ENCODE measurements around the gene TMEM237.
A peak's percentile ranks its signal among the peaks of the same experiment; 100 is the strongest.

TMEM237 gene

GRCh38 chr2:201628545-201628944, 14.8 kb downstream of the TMEM237 start:
- ATAC-seq (replicated peaks), result no peak
- Mint-ChIP-seq H3K9me3 (peaks cover 2 to 3% of the 10 kb centered on the region in 2 donors), H3K36me3 (peaks cover 5 to 15% of the 10 kb centered on the region in 2 donors), H3K4me1 (no peaks in the 10 kb centered on the region), H3K27ac (no peak overlapping the region), H3K4me3 (no peak overlapping the region), H3K27me3 (no peaks in the 10 kb centered on the region)
- DNase-seq, result no peak

GRCh38 chr2:201622306-201622970, 20.9 kb downstream of the TMEM237 start:
- no peak overlapping the region for H3K27ac Mint-ChIP-seq
- ATAC-seq (replicated peaks) (no peak), DNase-seq (no peak)
- H3K4me1 Mint-ChIP-seq, result no peaks in the 10 kb centered on the region
- H3K9me3 Mint-ChIP-seq, result no peaks in the 10 kb centered on the region
- H3K36me3 Mint-ChIP-seq, result peaks cover 0 to 6% of the 10 kb centered on the region in 2 donors
- H3K27me3 Mint-ChIP-seq, result no peaks in the 10 kb centered on the region
- no peak overlapping the region for H3K4me3 Mint-ChIP-seq

GRCh38 chr2:201621293-201621999, 21.9 kb downstream of the TMEM237 start:
- ATAC-seq (replicated peaks), result no peak
- Mint-ChIP-seq H3K27me3 (no peaks in the 10 kb centered on the region), H3K27ac (no peak overlapping the region)

GRCh38 chr2:201618744-201619662, 24.3 kb downstream of the TMEM237 start:
- DNase-seq (no peak), ATAC-seq (replicated peaks) (peak in 1 of 2 donors; percentile 38)
- Mint-ChIP-seq H3K4me1 (no peaks in the 10 kb centered on the region), H3K27ac (no peak overlapping the region), H3K9me3 (no peaks in the 10 kb centered on the region), H3K4me3 (no peak overlapping the region), H3K27me3 (peaks cover under 1% of the 10 kb centered on the region in 2 donors), H3K36me3 (no peaks in the 10 kb centered on the region)

More at GRCh38 chr2:201621293-201621999, 21.9 kb downstream of the TMEM237 start:
- DNase-seq, result no peak
- H3K4me3 Mint-ChIP-seq, result no peak overlapping the region
- peaks cover 0 to 3% of the 10 kb centered on the region in 2 donors for H3K36me3 Mint-ChIP-seq
- no peaks in the 10 kb centered on the region for H3K4me1 Mint-ChIP-seq
- no peaks in the 10 kb centered on the region for H3K9me3 Mint-ChIP-seq

GRCh38 chr2:201608021-201608420, 35.3 kb downstream of the TMEM237 start:
- no peak for ATAC-seq (replicated peaks)
- DNase-seq, result no peak
- Mint-ChIP-seq H3K4me1 (no peaks in the 10 kb centered on the region), H3K27ac (no peak overlapping the region), H3K9me3 (peaks cover 5 to 12% of the 10 kb centered on the region in 2 donors), H3K4me3 (no peak overlapping the region), H3K36me3 (peaks cover 0 to 7% of the 10 kb centered on the region in 2 donors), H3K27me3 (peaks cover 18 to 39% of the 10 kb centered on the region in 2 donors)

- DNase-seq, result no peak
- ATAC-seq (replicated peaks), result no peak
- Mint-ChIP-seq H3K9me3 (peaks cover 5 to 12% of the 10 kb centered on the region in 2 donors), H3K27ac (no peak overlapping the region), H3K36me3 (peaks cover 0 to 7% of the 10 kb centered on the region in 2 donors), H3K4me1 (no peaks in the 10 kb centered on the region), H3K4me3 (no peak overlapping the region), H3K27me3 (peaks cover 18 to 39% of the 10 kb centered on the region in 2 donors)
These were observed 35.7 kb downstream of the TMEM237 start for GRCh38 chr2:201607568-201607967.

GRCh38 chr2:201600906-201601305, 42.4 kb downstream of the TMEM237 start:
- Mint-ChIP-seq H3K4me3 (no peak overlapping the region), H3K27me3 (peaks cover 11 to 24% of the 10 kb centered on the region in 2 donors), H3K9me3 (peaks cover 10 to 11% of the 10 kb centered on the region in 2 donors), H3K27ac (no peak overlapping the region), H3K4me1 (no peaks in the 10 kb centered on the region), H3K36me3 (peaks cover 0 to 2% of the 10 kb centered on the region in 2 donors)
- ATAC-seq (replicated peaks) (no peak), DNase-seq (no peak)

GRCh38 chr2:201597397-201597796, 45.9 kb downstream of the TMEM237 start:
- DNase-seq (no peak), ATAC-seq (replicated peaks) (no peak)
- H3K4me3 Mint-ChIP-seq, result no peak overlapping the region
- H3K36me3 Mint-ChIP-seq, result peaks cover 0 to 2% of the 10 kb centered on the region in 2 donors
- H3K9me3 Mint-ChIP-seq, result peaks cover 10 to 14% of the 10 kb centered on the region in 2 donors
- no peaks in the 10 kb centered on the region for H3K4me1 Mint-ChIP-seq
- H3K27ac Mint-ChIP-seq, result no peak overlapping the region
- peaks cover 0 to 11% of the 10 kb centered on the region in 2 donors for H3K27me3 Mint-ChIP-seq

GRCh38 chr2:201580486-201580885, 62.8 kb downstream of the TMEM237 start:
- H3K36me3 Mint-ChIP-seq, result no peaks in the 10 kb centered on the region
- H3K27ac Mint-ChIP-seq, result no peak overlapping the region
- peaks cover under 1 to 11% of the 10 kb centered on the region in 2 donors for H3K4me1 Mint-ChIP-seq
- H3K4me3 Mint-ChIP-seq, result no peak overlapping the region
- ATAC-seq (replicated peaks) (no peak), DNase-seq (no peak)
- H3K27me3 Mint-ChIP-seq, result peaks cover 0 to 8% of the 10 kb centered on the region in 2 donors
- H3K9me3 Mint-ChIP-seq, result peaks cover 0 to 2% of the 10 kb centered on the region in 2 donors

- H3K27ac Mint-ChIP-seq, result no peak overlapping the region
- peaks cover 3 to 17% of the 10 kb centered on the region in 2 donors for H3K4me1 Mint-ChIP-seq
- H3K9me3 Mint-ChIP-seq, result peaks cover 0 to 2% of the 10 kb centered on the region in 2 donors
- H3K4me3 Mint-ChIP-seq, result no peak overlapping the region
- ATAC-seq (replicated peaks) (no peak), DNase-seq (no peak)
- peaks cover 0 to 8% of the 10 kb centered on the region in 2 donors for H3K27me3 Mint-ChIP-seq
- no peaks in the 10 kb centered on the region for H3K36me3 Mint-ChIP-seq
These were observed 63.8 kb downstream of the TMEM237 start for GRCh38 chr2:201579536-201579935.

- Mint-ChIP-seq H3K36me3 (no peaks in the 10 kb centered on the region), H3K4me3 (no peak overlapping the region), H3K4me1 (peaks cover 11 to 28% of the 10 kb centered on the region in 2 donors), H3K27ac (no peak overlapping the region), H3K27me3 (no peaks in the 10 kb centered on the region), H3K9me3 (peaks cover 0 to 5% of the 10 kb centered on the region in 2 donors)
- ATAC-seq (replicated peaks), result no peak
- no peak for DNase-seq
These were observed 67.3 kb downstream of the TMEM237 start for GRCh38 chr2:201575971-201576370.

- peaks cover 0 to 5% of the 10 kb centered on the region in 2 donors for H3K9me3 Mint-ChIP-seq
- peak; percentile 50 to 52 for ATAC-seq (replicated peaks)
- peaks cover 11 to 28% of the 10 kb centered on the region in 2 donors for H3K4me1 Mint-ChIP-seq
- peak overlapping the region in 1 of 2 donors; percentile 39 for H3K4me3 Mint-ChIP-seq
- DNase-seq, result no peak
- peak overlapping the region; percentile 63 for H3K27ac Mint-ChIP-seq
- no peaks in the 10 kb centered on the region for H3K27me3 Mint-ChIP-seq
- no peaks in the 10 kb centered on the region for H3K36me3 Mint-ChIP-seq
These were observed 68.5 kb downstream of the TMEM237 start for GRCh38 chr2:201574766-201575165.

- DNase-seq, result no peak
- peak overlapping the region; percentile 57 for H3K27ac Mint-ChIP-seq
- H3K4me1 Mint-ChIP-seq, result peaks cover 11 to 28% of the 10 kb centered on the region in 2 donors
These were observed 70.3 kb downstream of the TMEM237 start for GRCh38 chr2:201572846-201573508.

More at GRCh38 chr2:201572846-201573508, 70.3 kb downstream of the TMEM237 start:
- no peaks in the 10 kb centered on the region for H3K27me3 Mint-ChIP-seq
- H3K36me3 Mint-ChIP-seq, result no peaks in the 10 kb centered on the region
- H3K9me3 Mint-ChIP-seq, result peaks cover 0 to 5% of the 10 kb centered on the region in 2 donors
- peak; percentile 57 to 67 for ATAC-seq (replicated peaks)
- peak overlapping the region in 1 of 2 donors; percentile 3 for H3K4me3 Mint-ChIP-seq
